Activated T-cell treated with anti-CD3 and anti-CD28 coated beads for 4 hours (primary cell): ENCODE results near the gene GPR89A.

Experiments used
- DNase-seq: peaks from one replicate; pipeline ENCODE4 v3.0.0-alpha.2; 2020

The GPR89A gene

DNA sequence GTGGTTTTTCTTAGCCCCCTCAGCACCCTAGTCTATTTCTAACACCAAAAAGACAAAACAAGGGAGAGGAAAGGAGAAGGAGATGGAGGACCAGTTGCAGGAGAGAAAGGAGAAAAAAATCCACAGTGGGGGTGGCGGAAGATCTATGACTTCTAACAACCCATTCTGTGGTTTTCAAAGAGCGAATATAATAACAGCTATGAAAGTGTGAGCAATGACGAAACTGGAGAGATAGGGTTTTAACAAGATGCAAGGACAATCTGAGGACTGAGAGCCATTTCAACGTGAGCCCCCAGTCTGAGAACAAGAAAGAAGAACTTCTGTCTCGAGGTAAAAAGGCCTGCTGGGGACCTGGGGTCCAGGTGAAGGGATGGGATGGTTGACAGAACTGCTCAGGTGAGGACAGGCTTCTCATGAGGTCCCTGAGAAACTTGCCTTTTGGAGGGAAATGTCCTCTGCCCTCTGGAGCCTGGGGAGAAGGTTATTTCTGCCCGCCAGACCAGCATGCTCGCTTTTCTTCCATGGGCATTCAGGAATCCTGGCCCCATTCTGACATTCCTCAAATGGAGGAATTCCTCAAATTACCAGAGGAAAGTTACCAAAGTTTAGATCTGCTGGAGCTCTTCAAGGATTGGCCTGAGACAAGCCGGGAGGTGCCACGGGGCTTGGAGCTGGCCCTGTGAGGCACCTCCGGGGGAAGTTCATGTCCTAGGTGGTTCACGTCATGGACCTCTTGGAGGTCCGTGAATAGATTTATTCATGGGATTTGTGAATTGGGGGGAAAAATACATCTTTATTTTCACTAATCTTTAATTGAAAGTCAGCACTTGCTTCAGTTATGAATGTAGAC lies 111.7 kb downstream of the GPR89A start, which contains the start of gene CD160:
TSS of gene CD160 (plus strand) at position 270 of the 850 bp plus-strand sequence. CDS start 8,829 bp downstream, outside the sequence.
- no peak for DNase-seq
